ENCODE data around the gene VWC2L.

DNA sequence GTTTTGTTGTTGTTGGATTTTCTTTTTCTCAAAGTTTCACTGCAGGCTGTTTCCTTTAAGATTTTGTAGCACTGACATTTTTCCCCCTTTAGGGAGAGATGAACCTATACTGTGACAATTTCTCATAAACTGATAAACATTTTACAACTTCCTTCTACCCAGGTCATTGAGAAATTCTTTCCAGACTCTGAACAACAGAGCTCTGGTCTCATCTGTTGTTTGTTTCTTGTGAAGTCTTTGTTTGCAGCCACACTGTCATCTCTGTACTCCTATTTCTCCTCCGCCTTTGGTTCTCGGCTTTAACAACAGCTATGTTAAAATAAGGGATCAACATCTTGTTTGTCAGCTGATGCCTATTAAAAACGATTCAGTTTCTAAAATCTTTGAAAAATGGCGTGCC, 167.6 kb downstream of the VWC2L start:
- TF ChIP-seq, protein P1, sequence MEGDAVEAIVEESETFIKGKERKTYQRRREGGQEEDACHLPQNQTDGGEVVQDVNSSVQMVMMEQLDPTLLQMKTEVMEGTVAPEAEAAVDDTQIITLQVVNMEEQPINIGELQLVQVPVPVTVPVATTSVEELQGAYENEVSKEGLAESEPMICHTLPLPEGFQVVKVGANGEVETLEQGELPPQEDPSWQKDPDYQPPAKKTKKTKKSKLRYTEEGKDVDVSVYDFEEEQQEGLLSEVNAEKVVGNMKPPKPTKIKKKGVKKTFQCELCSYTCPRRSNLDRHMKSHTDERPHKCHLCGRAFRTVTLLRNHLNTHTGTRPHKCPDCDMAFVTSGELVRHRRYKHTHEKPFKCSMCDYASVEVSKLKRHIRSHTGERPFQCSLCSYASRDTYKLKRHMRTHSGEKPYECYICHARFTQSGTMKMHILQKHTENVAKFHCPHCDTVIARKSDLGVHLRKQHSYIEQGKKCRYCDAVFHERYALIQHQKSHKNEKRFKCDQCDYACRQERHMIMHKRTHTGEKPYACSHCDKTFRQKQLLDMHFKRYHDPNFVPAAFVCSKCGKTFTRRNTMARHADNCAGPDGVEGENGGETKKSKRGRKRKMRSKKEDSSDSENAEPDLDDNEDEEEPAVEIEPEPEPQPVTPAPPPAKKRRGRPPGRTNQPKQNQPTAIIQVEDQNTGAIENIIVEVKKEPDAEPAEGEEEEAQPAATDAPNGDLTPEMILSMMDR (IDR thresholded peaks at IDR 0.05; ENCODE audit: extremely low read depth in 1 of 2, insufficient read depth in 1 of 2, low read depth in 1 of 2, low read length in 2 of 2): no peak
- TF ChIP-seq POLR2A (IDR thresholded peaks at IDR 0.05; ENCODE audit: low read depth, low read length): no peak
